Thoracic aorta (tissue), 2 donors: Measurements from ENCODE around the gene KANSL3. TPM values are rescaled to one million over a fixed set of nuclear protein-coding genes. Genes with fewer than 3 reads are reported as not detected.

Experiments used
- ATAC-seq: fragments of 150-250 bp; one replicate; pipeline ENCODE4 v1.8.0; 2017; ENCODE audit warnings: low read depth; ENCODE audit not compliant: insufficient number of reproducible peaks, low FRiP score
- DNase-seq: peaks from one replicate; pipeline ENCODE4 v3.0.0-alpha.2; 2020; ENCODE audit warnings: low spot score
- H3K27ac ChIP-seq, 2 donors: fragments of 200-600 bp; sonication (generic); 1 replicate in 1 of 2; 2 replicates in 1 of 2; pipeline ENCODE4 v1.5.1; 2016; ENCODE audit warnings: mild to moderate bottlenecking in 2 of 2, moderate library complexity in 2 of 2
- H3K27me3 ChIP-seq: fragments of 200-600 bp; sonication (generic); replicated peaks from 2 replicates; pipeline ENCODE4 v1.6.0; 2016; ENCODE audit warnings: mild to moderate bottlenecking; ENCODE audit not compliant: insufficient read depth
- H3K36me3 ChIP-seq: fragments of 200-600 bp; sonication (generic); one replicate; pipeline ENCODE4 v1.5.1; 2016
- H3K4me1 ChIP-seq, 2 donors: fragments of 200-600 bp; sonication (generic); 1 replicate in 1 of 2; 2 replicates in 1 of 2; pipeline versions ENCODE4 v1.5.1 to v1.6.0; 2016; ENCODE audit warnings: low read depth in 2 of 2, mild to moderate bottlenecking in 1 of 2; ENCODE audit not compliant: control insufficient read depth in 1 of 2
- H3K4me3 ChIP-seq: fragments of 200-600 bp; sonication (generic); 2 replicates; pipeline ENCODE4 v1.5.1; 2016; ENCODE audit warnings: mild to moderate bottlenecking
- H3K9me3 ChIP-seq: fragments of 200-600 bp; sonication (generic); 2 replicates; pipeline ENCODE4 v1.5.1; 2016
- total RNA-seq, 2 donors: library from RNA; depleted of rRNA; stranded (reverse); fragments of >200 nt; gene quantifications; one replicate each; pipeline versions ENCODE4 v1.1.0 to v1.2.3, GENCODE V29; 2016
- TF ChIP-seq, protein P1 (sequence below): fragments of 200-600 bp; sonication (generic); IDR thresholded peaks from one replicate; pipeline ENCODE4 v1.5.1; 2019; ENCODE audit warnings: antibody characterized with exemption

KANSL3 gene
- total RNA-seq, 2 donors from 2014 or later, result 60.2 to 73.4 TPM

DNA sequence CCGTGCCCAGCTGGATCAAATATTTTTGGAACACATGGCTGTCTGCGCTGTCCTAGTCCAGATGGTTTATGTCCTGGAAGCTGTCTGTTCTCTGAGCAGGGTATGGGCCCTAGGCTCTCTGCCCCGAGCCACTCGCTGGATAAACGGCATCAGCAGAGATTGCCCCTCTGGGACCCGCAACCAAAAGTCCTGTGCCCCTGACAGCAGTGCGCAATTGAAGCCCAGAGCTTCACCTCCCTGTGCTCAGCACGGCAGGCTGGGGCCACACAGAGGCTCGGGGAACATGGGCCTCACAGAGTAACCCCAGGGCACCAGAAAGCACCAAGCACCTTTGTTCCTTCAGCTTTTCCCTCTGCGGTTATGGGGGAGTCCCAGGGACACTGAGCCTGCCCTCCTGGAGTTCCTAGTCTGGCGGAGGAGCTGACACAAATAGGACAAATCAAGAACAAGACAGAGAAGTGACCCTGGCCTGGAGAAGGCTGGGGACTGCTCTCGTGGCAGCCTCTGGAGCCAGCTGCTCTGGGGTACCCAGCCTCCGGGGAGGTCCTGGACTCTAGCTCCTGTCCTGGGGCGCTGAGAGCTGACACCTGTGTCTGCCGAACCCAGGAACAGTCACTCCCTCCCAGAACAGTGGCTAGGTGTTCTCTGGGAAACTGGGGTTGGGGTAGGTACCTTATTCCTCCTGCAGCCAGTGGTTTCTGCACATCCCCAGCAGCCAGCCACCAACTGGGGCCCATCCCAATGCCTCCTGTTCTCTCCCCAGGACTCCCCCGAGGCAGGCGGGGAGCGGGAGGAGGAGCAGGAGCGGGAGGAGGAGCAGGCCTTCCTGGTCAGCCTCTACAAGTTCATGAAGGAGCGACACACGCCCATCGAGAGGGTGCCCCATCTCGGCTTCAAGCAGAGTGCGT, 89.3 kb downstream of the KANSL3 start:
- Histone ChIP-seq H3K36me3 (peaks cover 63% of the 10 kb centered on the region), H3K27me3 (no peaks in the 10 kb centered on the region), H3K27ac (peak overlapping the region; percentile 35 to 51), H3K4me1 (peaks cover 21 to 66% of the 10 kb centered on the region in 2 donors), H3K4me3 (no peak overlapping the region), H3K9me3 (no peaks in the 10 kb centered on the region)
- TF ChIP-seq, protein P1, sequence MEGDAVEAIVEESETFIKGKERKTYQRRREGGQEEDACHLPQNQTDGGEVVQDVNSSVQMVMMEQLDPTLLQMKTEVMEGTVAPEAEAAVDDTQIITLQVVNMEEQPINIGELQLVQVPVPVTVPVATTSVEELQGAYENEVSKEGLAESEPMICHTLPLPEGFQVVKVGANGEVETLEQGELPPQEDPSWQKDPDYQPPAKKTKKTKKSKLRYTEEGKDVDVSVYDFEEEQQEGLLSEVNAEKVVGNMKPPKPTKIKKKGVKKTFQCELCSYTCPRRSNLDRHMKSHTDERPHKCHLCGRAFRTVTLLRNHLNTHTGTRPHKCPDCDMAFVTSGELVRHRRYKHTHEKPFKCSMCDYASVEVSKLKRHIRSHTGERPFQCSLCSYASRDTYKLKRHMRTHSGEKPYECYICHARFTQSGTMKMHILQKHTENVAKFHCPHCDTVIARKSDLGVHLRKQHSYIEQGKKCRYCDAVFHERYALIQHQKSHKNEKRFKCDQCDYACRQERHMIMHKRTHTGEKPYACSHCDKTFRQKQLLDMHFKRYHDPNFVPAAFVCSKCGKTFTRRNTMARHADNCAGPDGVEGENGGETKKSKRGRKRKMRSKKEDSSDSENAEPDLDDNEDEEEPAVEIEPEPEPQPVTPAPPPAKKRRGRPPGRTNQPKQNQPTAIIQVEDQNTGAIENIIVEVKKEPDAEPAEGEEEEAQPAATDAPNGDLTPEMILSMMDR, result no peak
- no peak for DNase-seq
- ATAC-seq, result no peak

GRCh38 chr2:96547731-96548171, 90.4 kb downstream of the KANSL3 start:
- Histone ChIP-seq H3K9me3 (no peaks in the 10 kb centered on the region), H3K27me3 (no peaks in the 10 kb centered on the region), H3K4me3 (no peak overlapping the region), H3K36me3 (peaks cover 64% of the 10 kb centered on the region), H3K4me1 (peaks cover 21 to 69% of the 10 kb centered on the region in 2 donors), H3K27ac (peak overlapping the region; percentile 35 to 42)
- no peak for ATAC-seq
- TF ChIP-seq, protein P1, result no peak
- DNase-seq, result no peak

DNA sequence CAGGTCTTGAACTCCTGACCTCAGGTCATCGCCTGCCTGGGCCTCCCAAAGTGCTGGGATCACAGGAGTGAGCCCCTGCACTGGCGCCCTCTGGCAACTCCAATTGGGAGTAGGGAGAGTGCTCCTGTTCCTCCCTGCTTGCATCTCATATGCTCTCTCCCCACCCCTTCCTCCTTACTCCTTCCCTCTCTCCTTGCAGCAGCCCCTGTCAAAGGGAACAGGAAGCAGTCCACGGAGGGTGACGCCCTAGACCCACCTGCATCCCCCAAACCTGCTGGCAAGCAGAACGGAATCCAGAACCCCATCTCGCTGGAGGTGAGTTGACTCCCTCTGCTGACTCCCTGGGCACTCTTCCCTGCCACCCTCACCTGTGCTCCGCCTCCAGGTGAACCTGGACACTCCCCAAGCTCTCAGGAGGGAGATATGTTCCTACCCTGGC, 90.9 kb downstream of the KANSL3 start:
- DNase-seq (no peak), ATAC-seq (no peak)
- H3K9me3 ChIP-seq, result no peaks in the 10 kb centered on the region
- TF ChIP-seq, protein P1, result no peak
- peaks cover 21 to 74% of the 10 kb centered on the region in 2 donors for H3K4me1 ChIP-seq
- H3K27ac ChIP-seq, result peak overlapping the region in 1 of 2 donors; percentile 42
- no peak overlapping the region for H3K4me3 ChIP-seq
- no peaks in the 10 kb centered on the region for H3K27me3 ChIP-seq
- H3K36me3 ChIP-seq, result peaks cover 59% of the 10 kb centered on the region

- Histone ChIP-seq H3K36me3 (peaks cover 55% of the 10 kb centered on the region), H3K27me3 (no peaks in the 10 kb centered on the region), H3K9me3 (no peaks in the 10 kb centered on the region), H3K4me3 (no peak overlapping the region), H3K27ac (peak overlapping the region; percentile 42 to 45), H3K4me1 (peaks cover 23 to 78% of the 10 kb centered on the region in 2 donors)
- DNase-seq, result no peak
- no peak for ATAC-seq
- TF ChIP-seq, protein P1, result no peak
Observed at GRCh38 chr2:96546797-96547196, 91.3 kb downstream of the KANSL3 start.

DNA sequence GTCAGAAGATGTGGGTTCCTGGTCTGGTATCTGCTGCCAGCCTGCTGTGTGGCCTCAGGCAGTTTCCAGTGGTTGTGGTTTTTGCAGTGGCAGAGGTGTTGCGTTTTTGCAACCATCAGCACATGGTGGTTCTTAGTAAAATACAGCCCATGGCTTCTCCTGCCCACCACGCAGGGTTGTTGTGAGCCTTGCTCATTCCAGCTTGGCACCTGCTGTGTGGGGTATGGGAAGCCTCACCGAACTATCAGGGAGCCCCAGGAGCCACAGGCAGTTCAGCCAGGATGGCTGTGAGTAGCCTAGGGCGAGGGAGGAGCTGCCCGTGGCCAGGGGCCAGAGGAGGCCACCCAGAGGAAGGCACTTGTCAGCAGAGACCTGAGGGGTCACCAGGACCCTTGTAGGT, 91.8 kb downstream of the KANSL3 start:
- Histone ChIP-seq H3K36me3 (peaks cover 50% of the 10 kb centered on the region), H3K27me3 (no peaks in the 10 kb centered on the region), H3K27ac (peak overlapping the region; percentile 42 to 45), H3K9me3 (no peaks in the 10 kb centered on the region), H3K4me3 (no peak overlapping the region), H3K4me1 (peaks cover 26 to 83% of the 10 kb centered on the region in 2 donors)
- no peak for DNase-seq
- no peak for ATAC-seq
- TF ChIP-seq, protein P1, result no peak
